Activated T-cell treated with anti-CD3 and anti-CD28 coated beads for 1 hour (primary cell): Measurements from ENCODE around the gene DNAJC28.
A peak's percentile ranks its signal among the peaks of the same experiment; 100 is the strongest.
"Not testable (repeated sequence)": the region's sequence is repeated elsewhere in the genome, so short reads cannot be mapped to it uniquely, and the experiment has no call there.

Experiments used
- DNase-seq: peaks from one replicate; pipeline ENCODE4 v3.0.0-alpha.2; 2020; ENCODE audit warnings: low read depth

Gene DNAJC28

GRCh38 chr21:33480481-33481103, 10.9 kb downstream of the DNAJC28 start:
- DNase-seq, result no peak

GRCh38 chr21:33479679-33480480, 11.6 kb downstream of the DNAJC28 start, which contains the start of gene TMEM50B:
TMEM50B (minus strand) TSS chr21:33479974; CDS start chr21:33468885, 11,089 bp downstream.
- DNase-seq, result peak; percentile 91

GRCh38 chr21:33478935-33479678, 12.4 kb downstream of the DNAJC28 start:
- DNase-seq, result peak; percentile 25

- no peak for DNase-seq
Observed at GRCh38 chr21:33478182-33478581, 13.3 kb downstream of the DNAJC28 start.

- no peak for DNase-seq
Observed at GRCh38 chr21:33477066-33477465, 14.4 kb downstream of the DNAJC28 start.

- DNase-seq, result no peak
Observed at GRCh38 chr21:33473344-33473743, 18.2 kb downstream of the DNAJC28 start.

- DNase-seq, result no peak
Observed at GRCh38 chr21:33470701-33471100, 20.8 kb downstream of the DNAJC28 start.

GRCh38 chr21:33469183-33469582, 22.3 kb downstream of the DNAJC28 start:
- not testable (repeated sequence) for DNase-seq

- no peak for DNase-seq
Observed at GRCh38 chr21:33461538-33462250, 29.8 kb downstream of the DNAJC28 start.

GRCh38 chr21:33458861-33459260, 32.7 kb downstream of the DNAJC28 start:
- no peak for DNase-seq

GRCh38 chr21:33455686-33456446, 35.6 kb downstream of the DNAJC28 start:
- DNase-seq, result no peak

- no peak for DNase-seq
Observed at GRCh38 chr21:33452362-33452761, 39.2 kb downstream of the DNAJC28 start.

- no peak for DNase-seq
Observed at GRCh38 chr21:33451634-33452071, 39.9 kb downstream of the DNAJC28 start.

GRCh38 chr21:33449616-33450015, 41.9 kb downstream of the DNAJC28 start:
- DNase-seq, result no peak

- not testable (repeated sequence) for DNase-seq
Observed at GRCh38 chr21:33446620-33447019, 44.9 kb downstream of the DNAJC28 start.

- no peak for DNase-seq
Observed at GRCh38 chr21:33444499-33444898, 47.0 kb downstream of the DNAJC28 start.

GRCh38 chr21:33443194-33443593, 48.3 kb downstream of the DNAJC28 start:
- no peak for DNase-seq

GRCh38 chr21:33441489-33442477, 49.7 kb downstream of the DNAJC28 start:
- no peak for DNase-seq
